ENCODE measurements around the gene GPR15LG. TPM values are rescaled to one million over a fixed set of nuclear protein-coding genes. Genes with fewer than 3 reads are reported as not detected.

GPR15LG gene
- total and polyA plus RNA-seq, 2 experiments from 2014 or later, result not detected

DNA sequence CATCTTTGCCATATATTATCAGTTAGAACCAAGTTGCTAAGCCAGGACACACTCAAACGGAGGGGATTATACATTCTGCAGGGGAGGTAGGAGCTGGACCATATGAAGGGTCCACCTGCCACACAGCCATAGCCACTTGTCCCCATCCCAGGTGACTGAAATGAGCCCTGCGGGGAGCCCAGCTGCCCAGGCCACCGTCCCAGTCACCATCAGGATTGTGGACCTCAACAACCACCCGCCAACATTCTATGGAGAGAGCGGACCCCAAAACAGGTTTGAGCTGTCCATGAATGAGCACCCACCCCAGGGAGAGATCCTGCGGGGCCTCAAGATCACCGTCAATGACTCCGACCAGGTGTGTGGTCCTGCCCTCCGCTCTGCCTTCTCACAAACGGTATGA lies 34.4 kb downstream of the GPR15LG start (continued):
- TF ChIP-seq, protein P1, sequence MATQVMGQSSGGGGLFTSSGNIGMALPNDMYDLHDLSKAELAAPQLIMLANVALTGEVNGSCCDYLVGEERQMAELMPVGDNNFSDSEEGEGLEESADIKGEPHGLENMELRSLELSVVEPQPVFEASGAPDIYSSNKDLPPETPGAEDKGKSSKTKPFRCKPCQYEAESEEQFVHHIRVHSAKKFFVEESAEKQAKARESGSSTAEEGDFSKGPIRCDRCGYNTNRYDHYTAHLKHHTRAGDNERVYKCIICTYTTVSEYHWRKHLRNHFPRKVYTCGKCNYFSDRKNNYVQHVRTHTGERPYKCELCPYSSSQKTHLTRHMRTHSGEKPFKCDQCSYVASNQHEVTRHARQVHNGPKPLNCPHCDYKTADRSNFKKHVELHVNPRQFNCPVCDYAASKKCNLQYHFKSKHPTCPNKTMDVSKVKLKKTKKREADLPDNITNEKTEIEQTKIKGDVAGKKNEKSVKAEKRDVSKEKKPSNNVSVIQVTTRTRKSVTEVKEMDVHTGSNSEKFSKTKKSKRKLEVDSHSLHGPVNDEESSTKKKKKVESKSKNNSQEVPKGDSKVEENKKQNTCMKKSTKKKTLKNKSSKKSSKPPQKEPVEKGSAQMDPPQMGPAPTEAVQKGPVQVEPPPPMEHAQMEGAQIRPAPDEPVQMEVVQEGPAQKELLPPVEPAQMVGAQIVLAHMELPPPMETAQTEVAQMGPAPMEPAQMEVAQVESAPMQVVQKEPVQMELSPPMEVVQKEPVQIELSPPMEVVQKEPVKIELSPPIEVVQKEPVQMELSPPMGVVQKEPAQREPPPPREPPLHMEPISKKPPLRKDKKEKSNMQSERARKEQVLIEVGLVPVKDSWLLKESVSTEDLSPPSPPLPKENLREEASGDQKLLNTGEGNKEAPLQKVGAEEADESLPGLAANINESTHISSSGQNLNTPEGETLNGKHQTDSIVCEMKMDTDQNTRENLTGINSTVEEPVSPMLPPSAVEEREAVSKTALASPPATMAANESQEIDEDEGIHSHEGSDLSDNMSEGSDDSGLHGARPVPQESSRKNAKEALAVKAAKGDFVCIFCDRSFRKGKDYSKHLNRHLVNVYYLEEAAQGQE (IDR thresholded peaks at IDR 0.05; ENCODE audit: unreplicated experiment), result no peak
- TF ChIP-seq, protein P2, sequence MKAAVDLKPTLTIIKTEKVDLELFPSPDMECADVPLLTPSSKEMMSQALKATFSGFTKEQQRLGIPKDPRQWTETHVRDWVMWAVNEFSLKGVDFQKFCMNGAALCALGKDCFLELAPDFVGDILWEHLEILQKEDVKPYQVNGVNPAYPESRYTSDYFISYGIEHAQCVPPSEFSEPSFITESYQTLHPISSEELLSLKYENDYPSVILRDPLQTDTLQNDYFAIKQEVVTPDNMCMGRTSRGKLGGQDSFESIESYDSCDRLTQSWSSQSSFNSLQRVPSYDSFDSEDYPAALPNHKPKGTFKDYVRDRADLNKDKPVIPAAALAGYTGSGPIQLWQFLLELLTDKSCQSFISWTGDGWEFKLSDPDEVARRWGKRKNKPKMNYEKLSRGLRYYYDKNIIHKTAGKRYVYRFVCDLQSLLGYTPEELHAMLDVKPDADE (IDR thresholded peaks at IDR 0.05), result no peak

DNA sequence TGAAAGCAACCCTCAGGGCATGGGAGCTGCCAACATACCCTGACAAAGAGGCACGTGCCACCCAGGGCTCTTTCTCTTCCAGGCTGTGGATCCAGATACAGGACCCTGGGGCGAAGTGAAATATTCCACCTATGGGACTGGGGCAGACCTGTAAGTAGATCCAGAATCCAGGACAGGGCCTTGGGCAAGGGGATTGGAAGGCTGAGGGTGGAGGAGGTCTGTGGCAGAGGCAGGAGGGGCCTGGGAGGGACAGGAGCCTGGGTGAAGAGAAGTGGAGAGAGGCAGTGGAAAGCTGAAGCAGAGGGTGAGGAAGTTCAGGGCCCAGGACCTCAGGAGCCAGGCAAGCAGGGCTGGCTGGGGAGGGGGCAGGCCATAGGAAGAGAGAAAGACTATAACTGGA lies 38.0 kb downstream of the GPR15LG start:
- Mint-ChIP-seq H3K27me3 (ENCODE audit: insufficient read depth, low read depth, poor library complexity) (peaks cover 3% of the 10 kb centered on the region), H3K4me3 (no peak overlapping the region), H3K9me3 (no peaks in the 10 kb centered on the region; the same call in 1 of the 3 replicates), H3K4me1 (peaks cover 7% of the 10 kb centered on the region; the same call in 2 of the 3 replicates), H3K27ac (no peak overlapping the region), H3K36me3 (ENCODE audit: low read depth) (no peaks in the 10 kb centered on the region)
- Histone ChIP-seq H3K36me3 (ENCODE audit: insufficient read depth) (no peaks in the 10 kb centered on the region), H3K79me2 (replicated peaks; ENCODE audit: insufficient read depth) (no peaks in the 10 kb centered on the region), H3K27ac (ENCODE audit: low read depth) (no peak overlapping the region), H3K4me1 (ENCODE audit: insufficient read depth) (no peaks in the 10 kb centered on the region), H2AFZ (no peak overlapping the region), H3K27me3 (ENCODE audit: insufficient read depth) (no peaks in the 10 kb centered on the region), H3K4me2 (no peak overlapping the region), H3K4me3 (no peak overlapping the region), H3F3A (replicated peaks; ENCODE audit: low read depth) (no peaks in the 10 kb centered on the region), H4K20me1 (replicated peaks; ENCODE audit: insufficient read depth) (no peaks in the 10 kb centered on the region), H3K9me2 (ENCODE audit: insufficient read depth) (no peaks in the 10 kb centered on the region)
- ATAC-seq, result no peak
- DNase-seq (ENCODE audit: low spot score), result no peak
- TF ChIP-seq EZH2 (IDR thresholded peaks at IDR 0.05; ENCODE audit: low read depth, unreplicated experiment) (no peak), POLR2AphosphoS5 (IDR thresholded peaks at IDR 0.05; ENCODE audit: low read depth) (no peak), CREB1 (CRISPR knock-in tag; IDR thresholded peaks at IDR 0.05; ENCODE audit: low read depth) (no peak), EZH2phosphoT487 (IDR thresholded peaks at IDR 0.05; ENCODE audit: unreplicated experiment) (no peak), STAT1 (IDR thresholded peaks at IDR 0.05; ENCODE audit: unreplicated experiment) (no peak)
- TF ChIP-seq, protein P1 (IDR thresholded peaks at IDR 0.05; ENCODE audit: unreplicated experiment), result no peak
- TF ChIP-seq, protein P3, sequence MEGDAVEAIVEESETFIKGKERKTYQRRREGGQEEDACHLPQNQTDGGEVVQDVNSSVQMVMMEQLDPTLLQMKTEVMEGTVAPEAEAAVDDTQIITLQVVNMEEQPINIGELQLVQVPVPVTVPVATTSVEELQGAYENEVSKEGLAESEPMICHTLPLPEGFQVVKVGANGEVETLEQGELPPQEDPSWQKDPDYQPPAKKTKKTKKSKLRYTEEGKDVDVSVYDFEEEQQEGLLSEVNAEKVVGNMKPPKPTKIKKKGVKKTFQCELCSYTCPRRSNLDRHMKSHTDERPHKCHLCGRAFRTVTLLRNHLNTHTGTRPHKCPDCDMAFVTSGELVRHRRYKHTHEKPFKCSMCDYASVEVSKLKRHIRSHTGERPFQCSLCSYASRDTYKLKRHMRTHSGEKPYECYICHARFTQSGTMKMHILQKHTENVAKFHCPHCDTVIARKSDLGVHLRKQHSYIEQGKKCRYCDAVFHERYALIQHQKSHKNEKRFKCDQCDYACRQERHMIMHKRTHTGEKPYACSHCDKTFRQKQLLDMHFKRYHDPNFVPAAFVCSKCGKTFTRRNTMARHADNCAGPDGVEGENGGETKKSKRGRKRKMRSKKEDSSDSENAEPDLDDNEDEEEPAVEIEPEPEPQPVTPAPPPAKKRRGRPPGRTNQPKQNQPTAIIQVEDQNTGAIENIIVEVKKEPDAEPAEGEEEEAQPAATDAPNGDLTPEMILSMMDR (conservative IDR thresholded peaks at IDR 0.05; ENCODE audit: low read depth in 2 of 2), result no peak
